OCI-M2 (cell line): ENCODE measurements around the gene CARD11.
"Not testable (repeated sequence)": the region's sequence is repeated elsewhere in the genome, so short reads cannot be mapped to it uniquely, and the experiment has no call there.

Source experiments
- DNase-seq: peaks from one replicate; lab custom pipeline; 2025; ENCODE audit not compliant: unreplicated experiment; lab: John Stamatoyannopoulos, UW

Gene CARD11

DNA sequence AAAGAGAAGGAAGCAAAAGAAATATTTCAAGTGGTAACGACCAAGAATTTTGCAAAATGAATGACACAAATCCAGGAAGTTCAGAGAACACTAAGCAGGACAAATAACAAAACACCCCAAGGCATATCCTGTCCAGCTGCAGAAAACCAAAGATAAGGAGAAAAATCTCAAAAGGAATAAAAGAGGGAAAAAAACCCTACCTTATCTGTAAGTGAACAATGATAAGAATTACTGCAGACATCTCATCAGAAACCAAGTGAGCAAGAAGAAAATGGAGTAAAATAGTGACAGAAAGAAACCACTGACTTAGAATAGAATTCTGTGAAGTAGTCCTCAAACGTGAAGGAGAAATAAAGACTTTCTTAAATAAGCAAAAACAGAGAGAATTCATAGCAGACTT is 21.8 kb downstream of the CARD11 start:
- DNase-seq, result no peak

DNA sequence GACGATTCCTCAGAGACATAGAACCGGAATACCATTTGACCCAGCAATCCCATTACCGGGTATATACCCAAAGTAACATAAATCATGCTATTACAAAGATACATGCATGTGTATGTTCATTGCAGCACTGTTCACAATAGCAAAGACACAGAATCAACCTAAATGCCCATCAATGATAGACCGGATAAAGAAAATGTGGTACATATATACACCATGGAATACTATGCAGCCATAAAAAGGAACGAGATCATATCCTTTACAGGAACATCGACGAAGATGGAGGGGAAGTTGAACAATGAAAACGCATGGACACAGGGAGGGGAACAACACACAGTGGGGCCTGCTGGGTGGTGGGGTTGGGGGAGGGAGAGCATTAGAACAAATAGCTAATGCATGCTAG is 22.4 kb downstream of the CARD11 start:
- DNase-seq, result not testable (repeated sequence)

DNA sequence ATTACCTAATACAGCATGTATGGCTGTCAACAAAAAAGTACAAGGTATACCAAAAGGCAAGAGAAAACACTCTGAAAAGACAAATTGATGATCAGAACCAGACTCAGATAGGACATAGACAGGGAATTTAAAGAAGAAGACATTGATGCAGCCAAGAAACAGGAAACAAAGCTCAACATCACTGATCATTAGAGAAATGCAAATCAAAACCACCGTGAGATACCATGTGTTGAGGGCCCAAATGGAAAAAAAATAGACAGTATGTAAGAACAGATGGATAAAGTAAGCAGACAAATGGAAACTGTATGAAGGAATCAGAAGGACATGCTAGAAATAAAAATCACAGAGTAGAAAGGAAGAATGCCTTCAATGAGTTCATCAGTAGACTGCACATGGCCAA is 23.3 kb downstream of the CARD11 start:
- no peak for DNase-seq

DNA sequence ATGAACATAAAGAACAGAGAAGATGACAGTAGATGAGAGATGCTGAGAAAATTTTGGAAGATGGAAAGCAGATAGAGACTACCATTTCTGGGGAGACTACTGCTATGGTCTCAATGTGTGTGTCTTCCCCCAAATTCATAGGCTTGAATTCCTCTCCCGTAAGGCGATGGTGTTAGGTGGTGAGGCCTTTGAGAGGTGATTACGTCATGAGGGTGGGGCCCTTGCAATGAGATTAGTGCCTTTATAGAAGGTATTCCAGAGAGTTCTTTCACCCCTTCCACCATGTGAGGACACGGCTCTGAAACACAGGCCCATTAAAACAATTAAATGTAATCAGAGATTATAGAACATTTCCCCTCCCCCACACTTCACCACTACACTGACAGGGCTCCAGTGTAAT is 23.9 kb downstream of the CARD11 start:
- DNase-seq, result no peak

DNA sequence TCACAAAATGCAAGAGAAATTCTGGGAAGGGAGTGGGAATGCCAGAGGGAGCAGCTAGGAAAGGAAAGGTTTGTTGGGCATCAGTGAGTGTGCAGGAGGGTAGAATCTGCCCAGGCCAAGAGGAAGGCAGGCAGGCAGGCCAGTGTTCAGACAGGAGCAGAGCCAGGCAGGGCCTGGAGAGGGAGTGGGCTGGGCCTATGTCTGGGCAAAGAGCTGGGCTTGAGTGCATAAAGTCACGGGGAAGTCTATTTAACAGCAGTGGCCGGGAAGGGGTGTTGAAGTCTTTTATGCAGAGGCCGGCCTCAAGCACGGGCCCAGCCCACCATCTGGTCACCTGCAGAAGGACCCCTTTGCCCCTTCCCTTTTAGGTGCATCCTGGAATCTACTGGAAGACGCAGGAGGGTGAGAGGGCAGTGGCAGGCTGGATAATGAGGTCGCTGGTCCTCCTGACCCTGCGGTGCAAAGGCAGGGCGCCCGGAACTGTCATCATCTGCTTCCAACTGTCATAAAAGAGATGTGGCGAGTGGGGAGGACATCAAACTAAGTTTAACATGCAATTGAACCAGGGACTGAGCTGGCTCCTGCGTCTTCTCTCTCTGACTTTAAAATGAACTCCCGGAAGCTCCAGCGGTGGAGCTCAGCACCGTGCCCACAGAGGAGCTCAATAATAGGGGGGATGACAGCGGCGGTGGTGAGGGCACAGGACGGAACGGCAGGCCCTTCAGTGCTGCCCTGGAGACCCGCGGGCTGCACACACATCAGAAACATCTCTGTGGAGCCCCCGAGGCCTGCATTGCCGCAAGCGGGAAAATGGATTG is 29.5 kb downstream of the CARD11 start:
- DNase-seq, result no peak

DNA sequence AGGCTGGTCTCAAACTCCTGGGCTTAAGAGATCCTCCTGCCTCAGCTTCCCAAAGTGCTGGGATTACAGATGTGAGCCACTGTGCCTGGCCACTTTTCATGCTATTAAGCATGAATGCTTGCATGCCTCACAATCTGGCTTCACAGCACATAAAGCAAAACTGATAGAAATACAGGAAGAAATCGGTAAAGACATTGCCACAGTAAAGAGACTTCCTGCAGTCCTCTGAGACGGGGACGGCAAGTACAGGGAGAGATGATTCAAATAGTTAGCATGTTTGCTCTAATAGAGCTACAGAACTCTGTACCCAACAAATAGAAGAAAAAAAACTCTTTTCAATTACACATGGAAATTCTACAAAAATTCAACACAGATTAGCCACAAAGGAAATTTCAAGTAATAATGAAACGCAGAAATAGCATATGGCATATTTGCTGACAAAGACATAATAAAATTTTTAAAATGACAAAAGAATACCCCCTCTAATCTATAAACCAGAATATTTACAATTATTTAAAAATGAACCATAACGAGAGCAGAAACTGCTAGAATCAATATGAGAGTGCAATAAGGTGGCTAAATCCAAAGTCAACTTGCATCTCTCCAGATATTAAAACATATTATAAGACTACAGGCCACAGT is 32.3 kb downstream of the CARD11 start:
- no peak for DNase-seq

DNA sequence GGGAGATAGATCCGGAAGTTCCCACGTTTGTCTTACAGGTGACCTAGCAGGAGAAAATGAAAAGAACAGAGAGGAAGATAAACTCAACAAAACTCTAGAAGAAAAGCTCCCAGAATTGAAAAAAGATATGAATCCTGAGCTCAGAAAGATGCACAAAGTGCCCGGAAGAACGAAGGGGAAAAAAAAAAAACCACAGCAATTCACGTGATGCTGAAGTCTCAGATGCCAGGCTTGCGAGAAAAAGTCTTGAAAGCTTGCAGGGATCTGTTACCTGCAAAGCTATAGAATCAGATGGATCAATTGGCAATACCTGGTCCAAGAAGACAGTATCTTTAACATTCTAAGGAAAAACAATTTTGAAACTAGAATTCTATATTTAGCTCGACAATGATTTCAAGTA is 33.5 kb downstream of the CARD11 start:
- no peak for DNase-seq

DNA sequence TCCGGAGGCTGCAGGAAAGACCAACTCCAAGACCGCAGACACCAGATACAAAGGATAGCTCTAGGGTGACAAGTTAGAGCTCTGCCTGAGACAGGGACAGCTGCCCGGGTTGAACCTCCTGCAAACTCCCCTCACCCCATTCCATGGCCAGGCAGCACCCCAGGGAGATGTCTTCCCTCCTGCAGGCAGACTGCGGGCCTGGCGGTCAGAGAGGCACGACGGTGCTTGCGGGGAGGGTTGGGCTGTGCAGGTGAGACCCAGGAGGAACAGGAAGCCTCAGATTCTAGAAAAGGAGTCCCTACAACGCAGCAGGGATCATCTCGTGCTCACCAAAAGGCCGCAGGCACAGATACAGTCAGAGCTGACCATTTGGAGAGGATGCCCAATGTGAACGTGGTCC is 34.6 kb downstream of the CARD11 start:
- no peak for DNase-seq

DNA sequence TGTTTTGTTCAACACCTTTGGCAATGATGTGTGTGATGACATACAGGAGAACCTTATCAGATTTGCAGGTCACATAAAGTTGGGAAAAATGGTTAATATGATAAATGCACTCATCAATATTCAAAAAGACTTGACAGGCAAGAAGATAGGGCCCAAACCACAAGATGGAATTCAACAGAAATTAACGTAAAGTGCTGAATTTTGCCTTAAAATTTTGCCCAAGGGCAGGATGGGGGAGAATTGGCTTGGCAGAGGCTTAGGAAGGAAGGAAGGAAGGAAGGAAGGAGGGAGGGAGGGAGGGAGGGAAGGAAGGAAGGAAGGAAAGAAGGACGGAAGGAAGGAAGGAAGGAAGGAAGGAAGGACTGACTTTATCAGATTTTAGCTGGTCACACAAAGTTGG is 35.3 kb downstream of the CARD11 start:
- DNase-seq, result no peak

DNA sequence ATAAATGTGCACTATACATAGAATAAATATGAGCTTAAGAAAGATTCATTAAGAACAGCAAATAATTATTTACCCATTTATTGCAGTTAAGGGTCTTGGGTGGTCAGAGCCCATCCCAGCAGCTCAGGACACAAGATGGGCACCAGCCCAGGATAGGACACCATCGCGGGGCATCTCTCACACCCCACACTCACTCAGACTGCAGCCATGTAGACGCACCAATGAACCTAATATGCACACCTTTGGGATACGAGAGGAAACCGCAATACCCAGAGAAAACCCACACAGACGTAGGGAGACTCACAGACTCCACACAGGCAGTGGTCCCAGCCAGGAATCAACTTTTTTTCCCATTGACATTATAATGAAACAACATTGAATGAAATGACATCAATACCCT is 36.0 kb downstream of the CARD11 start:
- no peak for DNase-seq

DNA sequence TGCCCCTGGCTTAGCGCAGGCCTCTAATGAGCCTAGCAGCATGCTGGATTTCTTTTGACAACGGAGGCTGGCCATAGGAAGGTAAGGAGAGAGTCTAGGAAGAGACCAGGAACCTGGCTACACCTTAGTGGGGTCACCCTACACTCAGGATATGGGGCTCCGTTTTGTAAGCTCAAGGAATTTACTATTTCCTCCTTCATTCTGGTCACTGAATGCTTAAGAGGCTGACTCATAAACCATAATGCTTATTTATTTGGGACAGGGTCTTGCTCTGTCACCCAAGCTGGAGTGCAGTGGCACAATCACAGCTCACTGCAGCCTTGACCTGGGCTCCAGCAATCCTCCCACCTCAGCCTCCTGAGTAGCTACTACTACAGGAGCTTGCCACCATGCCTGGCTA is 38.4 kb downstream of the CARD11 start:
- no peak for DNase-seq

DNA sequence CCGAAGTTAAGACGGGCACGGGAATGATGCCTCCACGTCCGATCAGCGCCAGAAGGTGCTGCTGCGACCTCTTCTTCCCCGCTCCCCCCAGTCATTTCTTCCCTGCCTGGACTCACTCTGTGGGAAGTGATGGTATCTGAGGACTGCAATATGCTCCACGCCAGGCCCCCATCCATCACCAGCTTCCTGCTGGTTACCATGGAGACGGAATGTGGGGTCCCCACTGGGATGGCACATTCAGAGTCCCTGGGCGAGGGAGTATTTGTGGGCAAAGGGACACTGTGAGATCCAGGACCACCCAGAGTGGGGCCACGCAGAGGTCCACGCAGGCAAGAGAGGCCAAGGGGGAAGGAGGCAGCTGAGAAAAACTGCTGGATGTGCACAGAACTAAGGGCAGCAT is 39.7 kb downstream of the CARD11 start:
- DNase-seq, result no peak

DNA sequence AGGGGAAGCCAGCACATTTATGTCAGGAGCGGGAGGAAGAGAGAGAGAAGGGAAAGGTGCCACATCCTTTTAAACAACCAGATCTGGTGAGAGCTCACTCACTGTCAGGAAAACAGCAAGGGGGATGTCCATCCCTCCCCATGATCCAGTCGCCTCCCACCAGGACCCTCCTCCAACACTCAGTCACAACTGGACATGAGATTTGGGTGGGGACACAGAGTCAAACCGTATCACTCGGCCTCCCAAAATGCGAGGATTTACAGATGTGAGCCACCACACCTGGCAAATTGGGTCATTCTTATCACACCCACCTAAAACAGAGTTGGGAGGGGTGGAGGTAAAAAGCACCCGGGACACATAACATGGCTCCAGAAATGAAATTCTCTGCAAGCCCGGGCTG is 41.0 kb downstream of the CARD11 start:
- DNase-seq, result no peak

DNA sequence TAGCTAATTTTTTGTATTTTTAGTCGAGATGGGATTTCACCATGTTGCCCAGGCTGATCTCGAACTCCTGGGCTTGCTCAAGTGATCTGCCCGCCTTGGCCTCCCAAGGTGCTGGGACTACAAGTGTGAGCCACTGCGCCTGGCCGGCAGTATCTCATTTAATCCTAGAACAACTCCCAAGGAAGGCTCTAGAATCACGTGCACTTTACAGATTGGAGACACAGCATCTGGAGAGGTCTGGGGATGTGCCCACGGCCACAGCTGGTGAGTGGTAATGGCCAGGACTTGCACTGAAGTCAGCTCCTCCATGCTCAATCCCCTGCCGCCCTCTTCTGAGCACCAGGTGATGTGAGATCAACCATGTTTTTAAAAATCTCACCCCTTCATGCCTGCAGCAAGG is 43.1 kb downstream of the CARD11 start:
- no peak for DNase-seq

DNA sequence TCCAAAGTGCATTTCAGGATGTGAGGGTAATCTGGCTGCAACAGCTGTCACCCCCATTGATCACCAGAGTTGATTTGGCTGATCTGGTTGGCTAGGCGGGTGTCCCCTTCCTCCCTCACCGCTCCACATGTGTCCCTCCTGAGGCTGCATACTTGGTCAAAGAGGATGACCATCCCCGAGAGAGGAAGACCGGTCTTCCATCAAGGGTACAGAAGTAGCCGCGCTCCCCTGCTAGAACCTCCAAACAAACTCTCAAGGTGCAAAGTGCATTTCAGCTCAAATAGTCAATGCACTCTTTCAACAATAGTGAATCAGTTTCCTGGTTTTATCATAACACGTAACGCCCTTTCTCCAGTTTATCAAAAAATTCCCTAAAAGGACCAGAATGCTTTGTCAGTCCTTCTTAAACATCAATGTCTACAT is 44.6 kb downstream of the CARD11 start:
- no peak for DNase-seq

DNA sequence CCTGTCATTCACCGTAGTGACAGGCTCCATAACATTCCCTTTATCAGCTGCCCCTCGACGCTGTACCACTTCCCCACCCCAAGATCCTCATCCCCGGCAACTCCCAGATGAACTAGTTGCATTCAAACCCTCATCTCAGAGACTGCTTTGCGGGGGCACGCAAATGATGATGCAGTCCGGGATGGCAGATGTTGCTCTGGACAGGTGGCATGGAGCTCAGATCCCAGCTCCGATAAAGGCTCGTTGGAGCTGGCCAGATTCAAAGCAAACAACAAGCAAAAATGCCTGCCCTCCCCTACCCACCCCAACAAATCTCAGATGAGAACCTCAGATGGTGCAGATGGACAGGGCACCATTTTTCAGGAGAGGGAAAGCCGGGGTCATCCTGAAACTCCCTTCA is 46.7 kb downstream of the CARD11 start:
- no peak for DNase-seq

DNA sequence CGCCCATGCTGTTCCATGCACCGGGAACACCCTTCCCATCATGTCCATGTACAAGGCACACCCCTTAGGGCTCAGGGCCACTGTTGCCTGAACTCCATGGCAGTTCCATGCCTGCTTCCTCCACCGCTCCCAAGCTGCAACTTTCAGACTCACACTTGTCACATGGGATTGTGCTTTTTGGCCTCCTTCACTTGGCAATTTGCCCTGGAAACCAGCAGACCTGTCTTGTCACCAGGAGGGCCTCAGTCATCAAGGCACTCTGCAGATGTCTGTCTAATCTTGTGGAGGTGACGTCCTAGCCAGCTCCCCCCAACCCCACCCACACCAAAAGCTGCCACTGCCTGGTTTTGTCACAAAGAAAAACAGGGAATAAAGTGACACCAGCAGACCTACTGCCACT is 47.5 kb downstream of the CARD11 start:
- DNase-seq, result no peak

DNA sequence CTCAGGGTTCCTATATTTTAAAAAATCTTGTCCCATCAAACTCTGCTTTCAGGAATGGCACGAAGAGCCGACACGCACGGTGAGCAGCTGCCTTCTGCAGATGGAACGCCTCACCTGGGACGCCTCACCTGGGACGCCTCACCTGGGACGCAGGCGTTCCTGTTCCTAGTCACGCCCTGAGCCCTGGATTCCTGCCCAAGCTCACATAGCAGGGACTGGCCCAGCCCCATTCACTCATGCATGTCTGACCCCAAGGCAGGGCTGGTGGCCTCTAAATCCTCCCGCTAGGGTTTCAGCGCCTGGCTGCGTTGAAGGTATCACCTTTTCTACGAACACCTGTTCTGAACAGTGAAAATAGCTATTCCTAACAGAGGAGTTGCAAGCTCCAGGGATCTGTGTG is 49.8 kb downstream of the CARD11 start:
- DNase-seq, result no peak

DNA sequence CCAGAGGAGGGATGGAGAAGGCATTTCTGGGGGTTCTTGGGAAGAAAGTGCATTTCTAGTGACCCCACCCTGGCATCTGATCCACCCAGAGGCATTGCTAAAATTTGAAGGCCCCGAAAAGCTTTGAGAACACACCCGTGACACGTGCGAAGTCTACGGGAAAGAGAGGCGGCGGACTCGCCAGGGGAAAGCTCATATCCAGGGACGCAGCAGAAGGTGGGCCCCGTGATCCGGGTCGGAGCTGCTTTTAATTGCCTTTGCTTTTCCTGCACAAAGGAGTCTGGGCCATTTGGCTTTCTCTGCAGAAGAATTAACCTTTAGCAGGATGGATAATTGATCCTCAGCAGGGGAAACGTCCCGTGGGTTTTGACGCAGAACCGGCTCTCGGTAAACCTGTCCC is 50.3 kb downstream of the CARD11 start:
- DNase-seq, result no peak

DNA sequence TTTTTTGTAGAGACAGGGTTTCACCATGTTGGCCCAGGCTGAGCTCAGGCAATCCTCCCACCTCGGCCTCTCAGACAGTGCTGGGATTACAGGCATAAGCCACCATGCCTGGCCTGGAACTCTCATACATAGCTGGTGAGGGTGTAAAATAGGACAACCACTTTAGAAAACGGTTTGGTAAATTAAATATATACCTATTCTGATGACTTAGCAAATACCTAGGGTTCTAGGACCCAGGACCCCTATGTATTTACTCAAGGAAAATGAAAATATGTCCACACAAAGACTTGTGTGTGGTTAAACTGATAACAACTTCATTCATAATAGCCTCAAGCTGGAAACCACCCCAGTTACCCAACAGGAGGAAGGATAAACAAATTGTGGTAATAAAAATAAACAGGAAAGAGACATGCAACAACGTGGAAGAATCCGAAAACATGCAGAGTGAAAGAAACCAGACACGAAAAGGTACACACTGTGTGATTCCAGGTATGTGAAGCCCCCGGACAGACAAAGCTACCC is 52.7 kb downstream of the CARD11 start:
- DNase-seq, result no peak

DNA sequence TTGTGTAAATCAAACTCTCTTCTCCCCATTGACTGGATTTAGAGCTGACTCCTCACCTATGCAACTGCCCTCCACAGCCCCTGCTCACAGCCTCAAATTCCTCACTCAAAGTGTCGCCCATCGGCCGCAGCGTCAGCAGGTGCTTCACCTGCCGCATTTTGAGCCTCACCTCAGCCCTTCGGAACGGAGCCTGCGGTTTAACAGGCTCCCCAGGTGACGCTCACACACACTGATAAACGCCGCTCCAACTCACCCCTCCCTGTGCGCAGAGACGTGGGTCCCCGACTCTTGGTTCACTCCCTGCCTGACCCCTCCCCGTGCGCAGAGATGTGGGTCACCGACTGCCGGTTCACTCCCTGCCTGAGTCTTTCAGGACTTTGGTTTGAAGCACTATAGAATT is 57.1 kb downstream of the CARD11 start:
- no peak for DNase-seq

DNA sequence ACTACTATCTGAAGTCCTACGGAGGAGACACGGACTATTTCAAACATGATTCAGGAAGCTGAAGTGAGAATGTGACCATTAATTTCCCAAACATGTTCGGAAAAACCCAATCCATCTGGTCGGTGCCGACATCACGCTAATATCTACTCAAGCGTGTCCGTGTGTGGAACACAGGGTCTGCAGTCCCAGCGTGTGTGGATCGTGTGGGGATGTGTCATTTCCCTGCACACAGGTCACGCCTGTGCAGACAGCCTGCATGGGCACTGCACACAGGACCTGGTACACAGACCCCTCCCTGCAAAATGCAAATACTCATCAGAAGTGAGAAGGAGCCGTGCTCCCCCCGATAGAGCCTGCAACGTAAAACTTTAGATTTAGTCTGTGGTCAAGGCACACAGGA is 57.8 kb downstream of the CARD11 start:
- DNase-seq, result no peak

DNA sequence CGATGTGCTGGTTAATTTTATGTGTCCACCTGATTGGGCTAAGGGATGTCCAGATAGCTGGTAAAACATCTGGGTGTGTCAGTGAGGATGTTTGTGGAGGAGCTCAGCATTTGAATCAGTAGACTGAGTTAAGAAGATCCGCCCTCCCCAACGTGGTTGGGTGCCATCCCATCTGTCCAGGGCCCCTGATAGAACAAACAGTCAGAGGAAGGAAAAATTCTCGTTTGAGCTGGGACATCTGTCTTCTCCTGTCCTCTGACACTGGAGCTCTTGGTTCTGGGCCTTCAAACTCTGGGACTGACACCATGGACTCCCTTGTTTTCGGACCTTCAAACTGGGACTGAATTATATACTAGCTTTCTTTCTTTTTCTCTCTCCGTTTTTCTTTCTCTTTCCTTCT is 59.6 kb downstream of the CARD11 start:
- DNase-seq, result no peak
